Endothelial cell (in vitro differentiated cells): ENCODE results near the gene PTPRD. TPM values are rescaled to one million over a fixed set of nuclear protein-coding genes. Genes with fewer than 3 reads are reported as not detected.

ENCODE experiments used
- DNase-seq: peaks from one replicate; pipeline ENCODE4 v3.0.0; 2021; ENCODE audit warnings: low spot score
- H3K27ac Mint-ChIP-seq: one replicate; pipeline ENCODE4 v1.8.0; 2021; ENCODE audit warnings: mixed read lengths, inconsistent platforms; ENCODE audit not compliant: unreplicated experiment
- H3K27me3 Mint-ChIP-seq: one replicate; pipeline ENCODE4 v1.8.0; 2021; ENCODE audit warnings: mild to moderate bottlenecking, moderate library complexity, mixed read lengths, inconsistent platforms; ENCODE audit not compliant: unreplicated experiment
- H3K36me3 Mint-ChIP-seq: one replicate; pipeline ENCODE4 v1.8.0; 2021; ENCODE audit warnings: mild to moderate bottlenecking, low read depth, mixed read lengths, inconsistent platforms; ENCODE audit not compliant: unreplicated experiment
- H3K4me1 Mint-ChIP-seq: one replicate; pipeline ENCODE4 v1.8.0; 2021; ENCODE audit warnings: mild to moderate bottlenecking, mixed read lengths, inconsistent platforms; ENCODE audit not compliant: unreplicated experiment
- H3K4me3 Mint-ChIP-seq: one replicate; pipeline ENCODE4 v1.8.0; 2021; ENCODE audit warnings: mild to moderate bottlenecking, mixed read lengths, inconsistent platforms; ENCODE audit not compliant: unreplicated experiment
- H3K9me3 Mint-ChIP-seq: one replicate; pipeline ENCODE4 v1.8.0; 2021; ENCODE audit warnings: mixed read lengths, inconsistent platforms; ENCODE audit not compliant: unreplicated experiment
- CTCF ChIP-seq: fragments of 200-600 bp; sonication (generic); IDR thresholded peaks from one replicate; pipeline ENCODE4 v1.5.0; 2021; ENCODE audit warnings: antibody characterized with exemption; ENCODE audit not compliant: unreplicated experiment
- total RNA-seq: library from RNA; stranded (reverse); fragmentation: NEBNext Ultra II Directional; extraction: Animal tissue kit (Norgen Biotek cat#: 25700); gene quantifications from one replicate; pipeline ENCODE4 v1.2.1, GENCODE V29; 2021; ENCODE audit not compliant: unreplicated experiment

Gene PTPRD
- total RNA-seq, 1 donor from 2014 or later, result 47.8 TPM

DNA sequence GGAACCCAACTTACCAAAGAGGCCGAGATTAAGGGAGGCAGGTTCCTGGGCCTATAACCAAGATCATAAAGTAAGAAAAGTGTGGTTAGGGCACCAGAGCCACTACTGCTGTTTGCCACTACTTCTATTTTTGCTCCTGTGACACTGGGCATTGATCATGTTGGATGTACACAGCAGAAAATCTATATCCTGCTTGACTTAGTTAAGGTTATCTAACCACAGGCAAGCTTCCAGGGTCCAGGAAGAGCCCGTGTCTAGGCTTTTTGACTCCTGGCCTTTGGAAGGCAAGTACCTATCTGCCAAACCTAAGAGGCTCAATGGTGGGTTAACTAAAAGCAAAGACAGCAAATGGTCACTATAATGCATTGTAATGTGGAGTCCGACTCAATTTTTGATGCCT lies 2315.8 kb downstream of the PTPRD start:
- DNase-seq, result no peak
- Mint-ChIP-seq H3K27me3 (peaks cover 2% of the 10 kb centered on the region), H3K4me3 (no peak overlapping the region), H3K9me3 (no peaks in the 10 kb centered on the region), H3K27ac (no peak overlapping the region), H3K4me1 (no peaks in the 10 kb centered on the region), H3K36me3 (no peaks in the 10 kb centered on the region)
- TF ChIP-seq CTCF, result no peak

DNA sequence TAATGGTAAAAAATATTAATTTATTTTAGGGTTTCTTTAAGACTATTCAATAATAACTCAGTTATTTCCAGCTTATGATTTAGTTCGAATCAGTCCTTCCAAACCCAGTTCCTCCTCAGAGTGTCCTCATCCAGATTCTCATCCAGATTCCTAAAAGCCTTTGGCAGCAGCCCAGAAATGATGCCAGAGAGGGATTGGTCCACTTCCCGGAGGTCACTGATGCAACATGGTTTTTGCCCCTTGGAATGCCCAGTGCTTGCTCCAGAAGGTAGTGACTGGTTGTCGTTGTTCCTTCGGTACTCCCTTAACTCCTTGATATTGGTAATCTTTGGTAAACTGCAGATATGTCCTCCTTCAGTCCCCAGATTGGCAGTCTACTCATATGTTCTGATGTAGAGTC lies 2320.1 kb downstream of the PTPRD start:
- H3K4me3 Mint-ChIP-seq, result no peak overlapping the region
- peaks cover 1% of the 10 kb centered on the region for H3K27me3 Mint-ChIP-seq

DNA sequence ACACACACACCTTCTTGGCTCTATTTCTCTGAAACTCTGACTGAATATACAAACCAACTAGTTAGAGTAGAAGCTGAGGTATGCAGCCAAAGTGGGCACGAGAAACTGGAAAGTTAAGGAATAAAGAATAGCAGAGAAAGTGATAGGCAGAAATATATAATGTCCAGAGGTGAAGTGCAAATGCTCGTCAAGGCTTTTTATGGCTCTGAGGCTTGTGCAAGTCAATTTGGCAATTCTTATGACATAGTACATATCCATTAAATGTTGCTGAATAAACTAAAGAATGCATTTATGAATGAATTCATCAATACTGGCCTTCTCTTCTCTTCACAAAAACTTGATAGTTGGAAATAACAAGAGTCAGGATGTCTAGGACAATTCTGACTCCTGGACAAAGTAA lies 2323.1 kb downstream of the PTPRD start:
- DNase-seq, result no peak
- H3K9me3 Mint-ChIP-seq, result no peaks in the 10 kb centered on the region
- no peak overlapping the region for H3K27ac Mint-ChIP-seq
- peaks cover 1% of the 10 kb centered on the region for H3K27me3 Mint-ChIP-seq
- TF ChIP-seq CTCF, result no peak
- H3K4me1 Mint-ChIP-seq, result no peaks in the 10 kb centered on the region
- H3K36me3 Mint-ChIP-seq, result no peaks in the 10 kb centered on the region
- H3K4me3 Mint-ChIP-seq, result no peak overlapping the region

More for the DNA sequence above, 2320.1 kb downstream of the PTPRD start:
- DNase-seq, result no peak
- Mint-ChIP-seq H3K4me1 (no peaks in the 10 kb centered on the region), H3K9me3 (no peaks in the 10 kb centered on the region), H3K27ac (no peak overlapping the region), H3K36me3 (no peaks in the 10 kb centered on the region)
- TF ChIP-seq CTCF, result no peak

- Mint-ChIP-seq H3K4me3 (no peak overlapping the region), H3K27me3 (peaks cover 1% of the 10 kb centered on the region), H3K4me1 (no peaks in the 10 kb centered on the region), H3K9me3 (no peaks in the 10 kb centered on the region), H3K36me3 (no peaks in the 10 kb centered on the region), H3K27ac (no peak overlapping the region)
- no peak for DNase-seq
- TF ChIP-seq CTCF, result no peak
These were observed 2324.8 kb downstream of the PTPRD start for GRCh38 chr9:8287970-8288369.

DNA sequence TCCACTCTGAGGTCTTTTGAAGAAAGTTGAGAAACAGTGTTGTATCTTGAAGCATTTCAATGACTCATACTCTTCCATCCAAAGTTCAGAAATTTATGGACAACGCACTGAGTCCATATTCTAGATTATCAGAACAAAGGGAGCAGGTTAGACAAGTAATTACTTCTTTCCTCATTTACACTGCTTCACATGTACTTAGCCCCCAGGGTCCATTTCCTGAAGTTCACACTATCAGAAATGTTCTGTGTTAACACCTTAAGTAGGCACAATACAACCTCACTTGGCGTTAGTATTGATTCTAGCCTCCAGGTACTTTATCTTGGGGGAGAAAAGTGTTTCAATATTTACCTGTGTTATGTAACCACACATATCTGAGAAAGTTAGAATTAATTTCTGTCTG lies 2325.3 kb downstream of the PTPRD start:
- TF ChIP-seq CTCF, result no peak
- Mint-ChIP-seq H3K27ac (no peak overlapping the region), H3K4me3 (no peak overlapping the region), H3K9me3 (no peaks in the 10 kb centered on the region), H3K4me1 (no peaks in the 10 kb centered on the region), H3K27me3 (peaks cover 1% of the 10 kb centered on the region), H3K36me3 (no peaks in the 10 kb centered on the region)
- no peak for DNase-seq
